Measurements from ENCODE around the gene FAM171A1.

FAM171A1 gene

GRCh38 chr10:15321431-15322341 lies 49.4 kb downstream of the FAM171A1 start:
- Mint-ChIP-seq H3K36me3 (no peaks in the 10 kb centered on the region), H3K27ac (no peak overlapping the region), H3K4me3 (no peak overlapping the region), H3K9me3 (no peaks in the 10 kb centered on the region), H3K4me1 (no peaks in the 10 kb centered on the region)
- no peak for ATAC-seq
- no peak for DNase-seq (ENCODE audit: low spot score in 2 of 2)

- no peaks in the 10 kb centered on the region for H3K4me1 Mint-ChIP-seq
- H3K36me3 Mint-ChIP-seq: no peaks in the 10 kb centered on the region
- no peak overlapping the region for H3K4me3 Mint-ChIP-seq
- no peak overlapping the region for H3K27ac Mint-ChIP-seq
- DNase-seq (ENCODE audit: low spot score in 2 of 2) (no peak), ATAC-seq (no peak)
- H3K9me3 Mint-ChIP-seq: no peaks in the 10 kb centered on the region
Observed at GRCh38 chr10:15320522-15321203, 50.4 kb downstream of the FAM171A1 start.

GRCh38 chr10:15320118-15320517 lies 51.0 kb downstream of the FAM171A1 start:
- no peaks in the 10 kb centered on the region for H3K9me3 Mint-ChIP-seq
- no peak for DNase-seq (ENCODE audit: low spot score in 2 of 2)
- H3K36me3 Mint-ChIP-seq: no peaks in the 10 kb centered on the region
- ATAC-seq: no peak
- H3K27ac Mint-ChIP-seq: no peak overlapping the region
- no peak overlapping the region for H3K4me3 Mint-ChIP-seq
- H3K4me1 Mint-ChIP-seq: no peaks in the 10 kb centered on the region

GRCh38 chr10:15316871-15317464 lies 54.1 kb downstream of the FAM171A1 start:
- ATAC-seq: no peak
- no peak overlapping the region for H3K27ac Mint-ChIP-seq
- DNase-seq (ENCODE audit: low spot score in 2 of 2): no peak
- no peaks in the 10 kb centered on the region for H3K9me3 Mint-ChIP-seq
- H3K36me3 Mint-ChIP-seq: no peaks in the 10 kb centered on the region
- no peak overlapping the region for H3K4me3 Mint-ChIP-seq
- peaks cover 5% of the 10 kb centered on the region for H3K4me1 Mint-ChIP-seq

- peaks cover 5% of the 10 kb centered on the region for H3K4me1 Mint-ChIP-seq
- no peak for ATAC-seq
- no peak overlapping the region for H3K27ac Mint-ChIP-seq
- no peak for DNase-seq (ENCODE audit: low spot score in 2 of 2)
- H3K4me3 Mint-ChIP-seq: no peak overlapping the region
- no peaks in the 10 kb centered on the region for H3K36me3 Mint-ChIP-seq
- no peaks in the 10 kb centered on the region for H3K9me3 Mint-ChIP-seq
Observed at GRCh38 chr10:15316145-15316544, 54.9 kb downstream of the FAM171A1 start.

- H3K36me3 Mint-ChIP-seq: no peaks in the 10 kb centered on the region
- H3K4me1 Mint-ChIP-seq: peaks cover 5% of the 10 kb centered on the region
- H3K9me3 Mint-ChIP-seq: no peaks in the 10 kb centered on the region
- DNase-seq (ENCODE audit: low spot score in 2 of 2) (no peak), ATAC-seq (no peak)
- H3K4me3 Mint-ChIP-seq: no peak overlapping the region
- H3K27ac Mint-ChIP-seq: no peak overlapping the region
Observed at GRCh38 chr10:15315286-15315685, 55.8 kb downstream of the FAM171A1 start.

GRCh38 chr10:15314482-15315045 lies 56.5 kb downstream of the FAM171A1 start:
- ATAC-seq (peak; percentile 17), DNase-seq (ENCODE audit: low spot score in 2 of 2) (no peak)
- Mint-ChIP-seq H3K36me3 (no peaks in the 10 kb centered on the region), H3K27ac (no peak overlapping the region), H3K4me3 (no peak overlapping the region), H3K9me3 (no peaks in the 10 kb centered on the region), H3K4me1 (peaks cover 5% of the 10 kb centered on the region)

GRCh38 chr10:15313843-15314242 lies 57.2 kb downstream of the FAM171A1 start:
- no peaks in the 10 kb centered on the region for H3K36me3 Mint-ChIP-seq
- peaks cover 5% of the 10 kb centered on the region for H3K4me1 Mint-ChIP-seq
- DNase-seq (ENCODE audit: low spot score in 2 of 2) (no peak), ATAC-seq (no peak)
- no peaks in the 10 kb centered on the region for H3K9me3 Mint-ChIP-seq
- H3K4me3 Mint-ChIP-seq: no peak overlapping the region
- H3K27ac Mint-ChIP-seq: no peak overlapping the region

- Mint-ChIP-seq H3K9me3 (no peaks in the 10 kb centered on the region), H3K4me3 (no peak overlapping the region), H3K4me1 (peaks cover 5% of the 10 kb centered on the region), H3K27ac (no peak overlapping the region), H3K36me3 (no peaks in the 10 kb centered on the region)
- ATAC-seq (no peak), DNase-seq (ENCODE audit: low spot score in 2 of 2) (no peak)
Observed at GRCh38 chr10:15313047-15313446, 58.0 kb downstream of the FAM171A1 start.

- DNase-seq (ENCODE audit: low spot score in 2 of 2) (no peak), ATAC-seq (no peak)
- Mint-ChIP-seq H3K4me1 (peaks cover 5% of the 10 kb centered on the region), H3K4me3 (no peak overlapping the region), H3K36me3 (no peaks in the 10 kb centered on the region), H3K9me3 (no peaks in the 10 kb centered on the region), H3K27ac (no peak overlapping the region)
Observed at GRCh38 chr10:15311569-15312280, 59.4 kb downstream of the FAM171A1 start.

GRCh38 chr10:15310776-15311568 lies 60.1 kb downstream of the FAM171A1 start:
- H3K27ac Mint-ChIP-seq: no peak overlapping the region
- no peak for DNase-seq (ENCODE audit: low spot score in 2 of 2)
- no peaks in the 10 kb centered on the region for H3K36me3 Mint-ChIP-seq
- ATAC-seq: no peak
- H3K9me3 Mint-ChIP-seq: no peaks in the 10 kb centered on the region
- H3K4me1 Mint-ChIP-seq: peaks cover 5% of the 10 kb centered on the region
- no peak overlapping the region for H3K4me3 Mint-ChIP-seq

- Mint-ChIP-seq H3K4me3 (no peak overlapping the region), H3K27ac (no peak overlapping the region), H3K36me3 (no peaks in the 10 kb centered on the region), H3K9me3 (no peaks in the 10 kb centered on the region), H3K4me1 (peaks cover 5% of the 10 kb centered on the region)
- ATAC-seq (no peak), DNase-seq (ENCODE audit: low spot score in 2 of 2) (no peak)
Observed at GRCh38 chr10:15309221-15309620, 61.9 kb downstream of the FAM171A1 start.

GRCh38 chr10:15306735-15307280 lies 64.3 kb downstream of the FAM171A1 start:
- ATAC-seq (no peak), DNase-seq (ENCODE audit: low spot score in 2 of 2) (no peak)
- H3K27ac Mint-ChIP-seq: no peak overlapping the region
- H3K36me3 Mint-ChIP-seq: no peaks in the 10 kb centered on the region
- H3K4me3 Mint-ChIP-seq: no peak overlapping the region
- no peaks in the 10 kb centered on the region for H3K4me1 Mint-ChIP-seq
- no peaks in the 10 kb centered on the region for H3K9me3 Mint-ChIP-seq

GRCh38 chr10:15305634-15306033 lies 65.5 kb downstream of the FAM171A1 start:
- DNase-seq (ENCODE audit: low spot score in 2 of 2) (no peak), ATAC-seq (no peak)
- Mint-ChIP-seq H3K36me3 (no peaks in the 10 kb centered on the region), H3K4me1 (no peaks in the 10 kb centered on the region), H3K4me3 (no peak overlapping the region), H3K27ac (no peak overlapping the region), H3K9me3 (no peaks in the 10 kb centered on the region)

Data from stimulated activated effector memory CD8-positive, alpha-beta T cell treated with anti-CD3 and anti-CD28 coated beads, Interleukin-12 subunit alpha, Interleukin-12 subunit beta, amount 100 ng/mL, for 72 hours (primary cell).